ENCODE measurements around the gene CAPZB.

CAPZB gene

GRCh38 chr1:19447550-19447949, 37.8 kb downstream of the CAPZB start:
- no peak for FAIRE-seq

GRCh38 chr1:19445417-19446342, 39.7 kb downstream of the CAPZB start:
- no peak for FAIRE-seq

- no peak for FAIRE-seq
These were observed 40.9 kb downstream of the CAPZB start for GRCh38 chr1:19444296-19445021.

GRCh38 chr1:19443326-19443725, 42.0 kb downstream of the CAPZB start:
- FAIRE-seq: no peak

- FAIRE-seq: no peak
These were observed 42.9 kb downstream of the CAPZB start for GRCh38 chr1:19442154-19443096.

- FAIRE-seq: no peak
These were observed 44.1 kb downstream of the CAPZB start for GRCh38 chr1:19441048-19441780.

GRCh38 chr1:19439464-19440171, 45.7 kb downstream of the CAPZB start:
- no peak for FAIRE-seq

GRCh38 chr1:19438516-19439195, 46.7 kb downstream of the CAPZB start:
- no peak for FAIRE-seq

- no peak for FAIRE-seq
These were observed 47.4 kb downstream of the CAPZB start for GRCh38 chr1:19437891-19438294.

- no peak for FAIRE-seq
These were observed 48.4 kb downstream of the CAPZB start for GRCh38 chr1:19436716-19437476.

- no peak for FAIRE-seq
These were observed 49.4 kb downstream of the CAPZB start for GRCh38 chr1:19435851-19436455.

GRCh38 chr1:19435181-19435580, 50.2 kb downstream of the CAPZB start:
- FAIRE-seq: no peak

- FAIRE-seq: no peak
These were observed 51.7 kb downstream of the CAPZB start for GRCh38 chr1:19433719-19433998.

- FAIRE-seq: no peak
These were observed 52.2 kb downstream of the CAPZB start for GRCh38 chr1:19432943-19433718.

- FAIRE-seq: no peak
These were observed 54.9 kb downstream of the CAPZB start for GRCh38 chr1:19430121-19431068.

- no peak for FAIRE-seq
These were observed 55.7 kb downstream of the CAPZB start for GRCh38 chr1:19429611-19430010.

GRCh38 chr1:19427087-19427781, 58.1 kb downstream of the CAPZB start:
- FAIRE-seq: no peak

Measured in A204.1 (cell line).